NCI-H2227 treated with DMSO at 0.1 percent for 48 hours (cell line): ENCODE results near the gene TSPYL4.

Source experiments
- DNase-seq: peaks from one replicate; lab custom pipeline; 2025; lab: John Stamatoyannopoulos, UW

The TSPYL4 gene

DNA sequence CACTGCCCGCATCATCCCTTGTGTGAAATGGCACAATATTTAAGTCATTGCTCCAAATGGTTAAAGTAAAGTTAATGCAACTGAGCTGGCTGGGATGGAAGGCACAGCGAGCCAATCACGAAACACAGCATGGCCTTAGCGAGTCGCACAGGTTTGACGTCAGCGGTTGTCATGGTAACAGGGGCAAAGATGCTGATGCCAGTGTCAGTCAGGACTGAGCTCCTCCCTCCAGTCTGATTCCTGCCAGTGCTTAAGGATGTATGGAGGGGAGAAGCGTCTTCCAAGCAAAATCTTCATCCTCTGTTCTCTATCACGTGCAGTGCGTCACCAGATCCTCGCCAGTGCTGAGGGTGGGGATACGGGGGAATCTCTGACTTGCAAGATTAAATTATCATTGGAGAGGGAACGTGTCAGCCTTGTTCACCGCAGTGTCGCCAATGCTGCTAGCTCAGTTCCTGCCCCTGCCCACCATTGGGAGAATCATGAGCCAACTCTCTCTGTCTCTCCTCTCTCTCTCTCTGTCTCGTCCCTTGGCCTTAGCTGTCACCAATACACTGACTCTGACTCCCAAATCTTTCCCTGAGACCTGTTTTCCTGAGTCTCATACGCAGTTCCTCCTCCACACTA is 24.5 kb downstream of the TSPYL4 start:
- DNase-seq = peak; percentile 94

DNA sequence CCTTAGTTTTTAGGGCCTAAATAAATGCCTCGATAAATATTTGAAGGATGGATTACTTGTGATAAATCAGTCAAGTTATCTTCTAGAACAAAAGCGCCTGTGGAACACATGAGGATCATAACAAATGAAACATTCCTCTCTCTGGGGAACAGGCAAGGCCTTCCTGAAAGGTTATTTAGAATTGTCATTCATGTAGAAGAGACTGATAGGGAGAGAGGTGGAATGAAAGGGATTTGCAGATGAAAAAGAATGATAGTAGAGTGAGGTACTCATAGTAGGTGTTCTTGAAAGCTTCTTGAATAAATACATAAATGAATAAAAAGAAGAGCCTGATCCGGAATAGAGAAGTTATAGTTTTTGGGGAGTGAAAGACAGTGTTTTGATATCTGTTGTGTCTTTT is 30.5 kb downstream of the TSPYL4 start:
- DNase-seq = no peak

DNA sequence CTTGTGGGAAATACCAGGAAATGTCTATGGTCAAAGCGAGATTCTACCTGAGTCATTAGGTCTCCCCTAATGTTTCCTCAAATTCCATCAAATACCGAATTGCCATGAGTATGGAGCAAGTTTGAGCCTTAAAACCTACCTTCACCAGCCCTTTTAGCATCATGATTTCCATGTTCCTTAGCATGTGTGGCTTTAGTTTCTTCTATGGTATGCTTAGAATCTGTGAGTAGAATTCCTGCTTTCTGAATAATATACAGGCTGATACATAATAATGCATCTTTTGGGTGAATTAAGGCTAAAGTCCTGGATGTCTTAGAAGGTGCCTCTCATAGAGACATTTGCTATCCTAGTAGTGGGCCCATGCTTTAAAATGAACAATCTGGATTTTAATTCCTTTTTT is 32.0 kb downstream of the TSPYL4 start:
- DNase-seq = no peak

DNA sequence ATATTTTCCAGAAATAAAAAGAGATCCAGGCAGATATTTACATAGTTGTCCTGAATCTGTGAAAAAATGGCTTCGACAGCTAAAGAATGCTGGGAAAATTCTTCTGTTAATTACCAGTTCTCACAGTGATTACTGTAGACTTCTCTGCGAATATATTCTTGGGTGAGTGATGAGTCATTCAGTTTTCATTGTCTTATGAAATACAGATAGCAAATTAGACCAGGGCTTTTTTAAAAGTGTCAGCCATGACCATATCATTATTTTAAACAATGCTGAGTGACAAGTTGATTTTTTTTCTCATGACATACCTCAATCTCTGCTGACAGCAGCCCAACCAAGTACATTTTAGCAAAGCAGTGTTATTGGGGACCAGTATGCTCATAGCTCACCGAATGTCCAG is 32.8 kb downstream of the TSPYL4 start:
- DNase-seq = no peak

DNA sequence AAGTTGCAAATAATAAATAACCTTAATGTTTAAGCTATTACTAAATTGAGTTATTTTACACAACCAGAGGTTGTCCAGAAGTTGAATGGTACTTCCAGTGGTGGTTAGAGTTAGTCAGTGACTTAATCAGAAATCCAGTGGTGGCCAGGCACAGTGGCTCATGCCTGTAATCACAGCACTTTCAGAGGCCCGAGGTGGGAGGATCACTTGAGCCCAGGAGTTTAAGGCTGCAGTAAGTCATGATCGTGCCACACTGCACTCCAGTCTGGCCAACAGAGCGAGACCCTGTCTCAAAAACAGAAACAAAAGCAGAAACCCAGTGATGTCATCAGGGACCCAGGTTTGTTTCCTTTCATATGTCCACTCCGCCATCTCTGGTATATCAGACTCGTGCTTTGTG is 35.0 kb downstream of the TSPYL4 start:
- DNase-seq = no peak

DNA sequence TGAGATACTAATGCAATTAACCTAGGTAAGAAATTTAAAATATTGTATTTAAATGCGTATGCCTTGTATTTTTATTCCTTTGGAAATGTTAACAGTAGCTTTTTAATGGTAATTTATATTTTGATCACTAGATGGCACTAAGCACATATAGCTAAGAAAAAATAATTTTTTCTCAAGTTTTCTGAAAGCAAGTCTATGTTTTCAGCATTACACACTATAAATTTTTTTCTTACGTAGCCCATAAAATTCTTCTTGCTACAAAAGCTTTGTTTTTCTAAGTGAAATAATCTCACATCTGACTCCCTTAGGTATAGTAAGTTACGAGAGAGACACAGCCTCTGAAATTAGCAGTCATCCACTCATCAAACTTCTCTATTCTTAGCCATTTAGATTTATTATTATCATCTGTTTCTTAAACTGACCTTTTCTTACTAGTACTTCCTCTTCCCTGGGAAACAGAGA is 35.7 kb downstream of the TSPYL4 start:
- DNase-seq = no peak

DNA sequence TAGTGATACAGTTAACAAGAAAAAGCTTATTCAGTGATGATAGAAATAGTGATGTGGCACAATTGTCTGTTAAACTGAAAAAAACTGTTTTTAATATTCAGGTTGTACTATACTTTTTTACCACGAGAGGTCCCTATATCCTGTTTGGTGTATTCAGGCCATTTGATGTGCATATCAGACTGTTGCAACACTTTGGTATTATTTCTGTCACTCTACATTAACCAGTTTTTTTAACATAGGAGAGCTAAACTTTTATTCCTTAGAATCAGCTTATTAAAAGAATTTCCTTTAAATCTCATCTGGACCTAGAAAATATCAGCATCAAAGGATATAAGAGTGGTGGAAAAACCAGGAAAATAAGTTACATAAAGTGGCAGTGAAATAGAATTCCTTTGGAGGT is 36.8 kb downstream of the TSPYL4 start:
- DNase-seq = peak; percentile 26

DNA sequence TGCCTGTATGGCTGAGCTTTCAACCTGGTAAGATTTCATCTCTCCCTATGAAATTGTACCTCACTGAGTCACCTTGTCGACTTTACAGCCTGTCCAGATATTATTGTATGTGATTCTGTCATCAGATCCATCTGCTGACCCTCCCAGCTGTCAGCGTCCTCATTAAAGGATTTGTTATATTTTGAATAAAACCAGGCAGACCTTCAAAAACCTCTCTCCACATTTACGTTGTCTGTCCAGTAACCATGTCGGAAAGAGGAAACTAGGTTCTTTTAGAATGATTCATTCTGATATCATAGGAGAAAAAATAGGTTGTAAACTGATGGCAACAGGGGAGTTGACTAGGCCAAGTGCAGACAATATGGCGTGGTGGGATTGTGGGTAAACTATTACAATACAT is 38.5 kb downstream of the TSPYL4 start:
- DNase-seq = no peak

DNA sequence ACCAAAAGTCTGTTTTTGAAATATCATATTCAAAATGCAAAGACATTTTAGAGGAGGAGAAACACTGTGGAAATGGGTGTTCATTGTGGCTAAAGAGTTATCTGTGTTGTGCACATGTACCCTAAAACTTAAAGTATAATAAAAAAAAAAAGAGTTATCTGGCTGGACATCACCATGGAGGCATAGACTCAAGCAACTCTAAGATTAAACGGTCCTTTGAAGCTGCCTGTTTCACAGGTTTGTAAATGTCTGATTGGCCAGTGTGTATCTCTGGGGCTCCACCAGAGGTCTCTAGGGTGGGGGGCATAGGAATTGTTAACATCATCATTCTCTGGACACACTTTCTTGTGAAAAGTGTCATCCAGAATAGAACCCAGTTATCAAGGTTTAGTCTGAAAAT is 39.2 kb downstream of the TSPYL4 start:
- no peak for DNase-seq

DNA sequence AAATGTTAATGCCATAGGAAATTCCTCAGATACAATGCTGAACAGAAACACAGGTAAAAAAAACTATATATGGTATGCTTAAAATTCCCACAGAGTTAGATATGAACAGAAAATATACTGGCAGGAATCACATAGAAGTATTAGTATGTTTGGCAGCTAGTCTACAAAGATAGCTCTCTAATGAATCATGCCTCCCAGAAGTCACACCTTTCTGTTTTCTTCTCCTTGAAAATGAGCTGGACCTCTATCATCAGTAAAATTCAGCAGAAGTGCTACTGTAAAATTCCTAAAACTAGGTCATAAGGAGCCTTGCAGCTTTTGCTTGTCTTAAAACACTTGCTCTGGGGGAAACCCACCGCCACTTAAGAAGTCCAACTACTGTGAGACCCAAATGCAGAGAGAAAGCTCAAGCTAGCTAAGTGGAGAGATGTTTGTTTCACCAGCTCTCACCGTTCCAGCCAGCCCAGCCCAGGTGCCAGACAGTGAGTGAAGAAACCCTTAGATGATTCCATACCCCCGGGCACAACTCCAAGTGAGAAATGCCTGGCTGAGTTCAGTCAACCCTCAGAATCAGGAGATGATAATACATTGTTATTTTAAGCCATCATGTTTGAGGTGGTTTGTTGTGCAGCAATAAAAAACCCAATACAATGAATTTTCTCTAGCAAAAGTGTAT is 43.0 kb downstream of the TSPYL4 start:
- no peak for DNase-seq

DNA sequence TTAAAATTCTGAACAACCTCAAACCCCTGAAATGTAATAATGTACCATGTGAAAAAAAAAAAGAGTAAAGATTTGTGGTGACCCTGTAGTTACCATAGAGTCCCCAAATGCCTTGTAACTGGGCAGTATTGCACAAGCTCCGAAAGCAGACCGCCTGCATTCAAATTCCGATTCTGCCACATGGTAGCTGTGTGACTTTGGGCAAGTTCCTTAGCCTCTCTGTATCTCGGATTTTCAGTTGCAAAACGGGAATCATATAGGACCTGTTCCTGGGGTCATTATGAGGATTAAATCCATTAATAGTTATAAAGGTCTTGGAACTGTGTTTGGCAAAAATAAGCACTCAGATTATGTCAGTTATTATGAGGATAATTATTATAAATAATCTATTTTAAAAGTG is 43.6 kb downstream of the TSPYL4 start:
- no peak for DNase-seq

DNA sequence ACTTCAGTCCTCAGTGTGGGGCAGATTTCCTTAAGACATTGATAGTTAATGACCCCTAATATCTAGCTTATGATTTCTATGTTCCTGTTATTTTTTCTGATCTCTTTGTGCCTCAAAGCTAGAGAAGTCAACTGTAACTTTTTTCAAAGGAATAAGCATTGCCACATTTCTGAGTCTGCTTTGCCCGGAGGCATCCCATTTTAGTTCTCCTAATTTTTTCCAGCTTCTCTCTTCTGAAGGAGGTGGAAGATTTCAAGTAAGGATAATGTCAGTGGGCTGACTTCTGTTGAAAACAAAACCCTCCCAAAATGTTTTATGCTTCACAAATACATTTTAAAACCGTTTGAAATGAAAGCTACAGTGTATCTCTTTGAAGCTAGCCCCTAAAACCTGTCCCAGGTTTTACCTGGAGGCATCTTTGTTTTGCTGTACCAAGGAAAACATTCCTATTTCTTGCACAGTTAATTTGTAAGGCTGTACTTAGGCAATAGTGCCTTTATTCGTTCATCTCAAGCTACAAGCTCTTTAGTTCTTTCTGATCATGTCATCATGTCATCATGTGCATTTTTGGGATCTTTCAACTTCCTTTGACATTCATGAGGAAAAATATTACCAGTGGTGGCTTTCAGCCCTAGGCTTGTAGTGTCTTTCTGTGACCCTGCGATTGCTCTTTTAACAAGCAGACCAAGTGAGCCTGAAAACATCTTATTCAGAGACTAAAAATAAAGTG is 45.7 kb downstream of the TSPYL4 start:
- DNase-seq = no peak

DNA sequence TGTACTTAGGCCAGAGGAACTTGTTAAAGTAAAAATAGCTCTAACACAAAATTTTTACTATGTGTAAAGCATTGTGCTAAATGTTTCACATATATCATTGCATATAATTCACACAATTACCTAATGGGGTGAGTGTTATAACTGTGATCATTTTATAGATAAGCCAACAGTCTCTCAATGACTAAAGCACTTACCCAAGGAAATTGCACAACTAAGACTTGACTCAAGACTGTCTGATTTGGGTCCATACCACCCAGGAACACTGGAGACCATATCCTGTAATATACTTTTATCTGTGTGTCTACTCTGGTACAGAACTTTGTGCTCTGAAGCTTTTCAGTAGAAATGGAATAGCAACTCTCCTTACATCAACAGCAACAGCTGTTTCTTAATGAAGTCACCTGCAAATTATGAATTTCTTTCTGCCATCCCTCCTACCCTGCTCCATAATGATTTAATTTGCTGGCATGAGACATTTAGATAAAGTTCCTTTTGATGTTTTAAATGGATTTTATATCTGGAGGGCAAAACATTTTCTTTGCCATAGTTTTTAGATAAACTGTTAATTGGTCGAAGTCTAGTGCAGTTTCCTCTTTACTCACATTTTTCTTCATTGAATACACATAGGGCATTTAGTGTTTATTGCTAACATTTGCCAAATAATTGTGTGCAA is 47.5 kb downstream of the TSPYL4 start:
- DNase-seq = no peak

DNA sequence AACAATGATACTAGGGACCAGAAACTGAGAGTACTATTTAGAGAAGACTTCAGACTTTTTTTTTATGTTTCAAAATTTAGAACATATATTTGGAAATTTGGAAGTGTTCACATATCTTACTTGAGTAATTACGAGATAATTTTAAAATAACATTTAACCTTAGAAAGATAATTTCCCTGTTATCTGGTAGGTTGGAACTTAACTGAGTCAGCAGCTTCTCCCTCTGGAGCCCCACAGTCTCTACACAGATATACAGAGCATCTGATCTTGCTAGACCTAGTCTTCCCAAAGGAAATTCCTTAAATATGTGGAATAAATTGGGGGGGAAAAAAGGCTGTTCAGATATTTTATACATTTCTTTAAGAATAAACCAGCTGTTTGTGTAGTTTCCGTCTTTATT is 48.6 kb downstream of the TSPYL4 start:
- DNase-seq = no peak

DNA sequence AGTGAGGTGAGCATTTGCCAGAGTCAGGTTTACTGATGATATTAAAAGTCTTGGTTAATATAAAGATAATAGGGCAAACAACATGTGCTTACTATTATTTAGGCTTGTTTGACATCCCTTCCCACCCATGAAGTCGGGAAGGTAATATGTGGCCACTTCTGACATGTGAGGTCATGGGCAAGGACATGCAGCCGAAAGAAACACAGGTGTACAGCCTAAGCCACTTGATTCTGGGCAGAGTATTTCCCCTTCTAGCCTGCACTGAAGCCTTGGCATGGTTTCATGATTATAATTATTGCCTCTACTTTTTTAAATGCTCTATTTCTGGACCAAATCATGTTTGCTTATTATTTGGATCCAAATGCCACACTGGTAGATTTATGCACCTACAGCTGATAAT is 52.3 kb downstream of the TSPYL4 start:
- DNase-seq = no peak

DNA sequence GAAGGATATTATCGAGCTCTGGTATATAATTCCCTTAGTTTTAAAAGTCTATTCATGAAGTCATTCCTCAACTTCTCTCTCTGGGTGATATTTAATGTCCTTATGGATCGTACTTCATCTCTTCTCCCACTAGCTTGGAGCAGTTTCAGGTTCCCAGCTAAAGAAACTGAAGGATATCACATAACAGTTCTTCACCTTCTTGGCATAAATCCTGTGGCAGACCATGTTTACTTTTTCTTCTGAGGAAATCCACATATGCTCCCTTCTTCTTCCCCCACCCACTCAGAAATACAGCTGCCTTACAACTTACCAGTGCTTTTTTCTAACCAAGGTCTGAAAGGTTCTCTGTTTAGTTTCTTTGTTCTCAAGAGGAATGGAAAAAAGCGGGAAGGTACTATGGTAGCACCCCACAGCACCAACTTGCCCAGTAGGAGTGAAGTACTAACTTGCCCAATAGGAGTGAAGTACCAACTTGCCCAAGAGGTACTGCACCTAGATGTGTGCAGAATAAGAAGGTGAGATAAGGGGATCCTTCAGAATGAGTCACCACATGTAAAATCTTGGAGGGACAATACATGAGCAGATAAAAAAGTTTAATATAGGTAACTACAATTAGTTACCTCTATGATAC is 53.1 kb downstream of the TSPYL4 start:
- DNase-seq = no peak
